GM13977 (cell line): Measurements from ENCODE around the gene CLDN34.

Source experiments
- DNase-seq: peaks from one replicate; pipeline ENCODE4 v3.0.0; 2012; ENCODE audit warnings: low spot score
- in situ Hi-C: fragments of 300-500 bp; cut with MboI; formaldehyde crosslinking; loops from one replicate; pipeline ENCODE4 v1.12.0; 2022; ENCODE audit warnings: low sequenced_read_pairs, low pct_unique_long_range_greater_than_20kb, mixed read lengths, inconsistent platforms; ENCODE audit not compliant: unreplicated experiment
- TF ChIP-seq, protein P1 (sequence below): IDR thresholded peaks from 2 replicates; pipeline ENCODE4 v1.5.1; 2012; ENCODE audit warnings: mild to moderate bottlenecking, control low read depth; ENCODE audit not compliant: insufficient read depth; ENCODE audit errors: extremely low read depth, missing control alignments

Gene CLDN34

DNA sequence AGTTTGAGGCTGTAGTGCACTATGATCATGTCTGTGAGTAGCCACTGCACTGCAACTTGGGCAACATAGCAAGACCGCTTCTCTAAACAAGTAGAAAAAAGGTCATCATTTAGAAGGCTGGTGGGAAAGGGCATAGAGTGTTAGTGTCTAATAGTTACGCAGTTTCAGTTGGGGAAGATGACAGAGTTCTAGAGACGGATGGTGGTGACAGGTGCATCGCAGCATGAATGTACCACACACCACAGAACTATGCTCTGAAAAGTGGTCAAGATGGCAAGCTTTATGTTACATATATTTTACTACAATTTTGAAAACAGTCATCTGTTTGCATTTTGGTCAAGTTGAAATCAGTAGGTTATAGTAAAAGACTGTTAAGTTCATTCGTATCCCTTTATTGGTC is 23.7 kb upstream of the CLDN34 start:
- in situ Hi-C loops = no loop called here
- DNase-seq = no peak
- TF ChIP-seq, protein P1, sequence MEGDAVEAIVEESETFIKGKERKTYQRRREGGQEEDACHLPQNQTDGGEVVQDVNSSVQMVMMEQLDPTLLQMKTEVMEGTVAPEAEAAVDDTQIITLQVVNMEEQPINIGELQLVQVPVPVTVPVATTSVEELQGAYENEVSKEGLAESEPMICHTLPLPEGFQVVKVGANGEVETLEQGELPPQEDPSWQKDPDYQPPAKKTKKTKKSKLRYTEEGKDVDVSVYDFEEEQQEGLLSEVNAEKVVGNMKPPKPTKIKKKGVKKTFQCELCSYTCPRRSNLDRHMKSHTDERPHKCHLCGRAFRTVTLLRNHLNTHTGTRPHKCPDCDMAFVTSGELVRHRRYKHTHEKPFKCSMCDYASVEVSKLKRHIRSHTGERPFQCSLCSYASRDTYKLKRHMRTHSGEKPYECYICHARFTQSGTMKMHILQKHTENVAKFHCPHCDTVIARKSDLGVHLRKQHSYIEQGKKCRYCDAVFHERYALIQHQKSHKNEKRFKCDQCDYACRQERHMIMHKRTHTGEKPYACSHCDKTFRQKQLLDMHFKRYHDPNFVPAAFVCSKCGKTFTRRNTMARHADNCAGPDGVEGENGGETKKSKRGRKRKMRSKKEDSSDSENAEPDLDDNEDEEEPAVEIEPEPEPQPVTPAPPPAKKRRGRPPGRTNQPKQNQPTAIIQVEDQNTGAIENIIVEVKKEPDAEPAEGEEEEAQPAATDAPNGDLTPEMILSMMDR = no peak

GRCh38 chrX:9947131-9947794 is 19.9 kb upstream of the CLDN34 start:
- no peak for DNase-seq
- in situ Hi-C loops = no loop called here
- TF ChIP-seq, protein P1 = no peak

GRCh38 chrX:9948406-9948805 is 18.8 kb upstream of the CLDN34 start:
- TF ChIP-seq, protein P1 = no peak
- DNase-seq = no peak
- in situ Hi-C loops = no loop called here

DNA sequence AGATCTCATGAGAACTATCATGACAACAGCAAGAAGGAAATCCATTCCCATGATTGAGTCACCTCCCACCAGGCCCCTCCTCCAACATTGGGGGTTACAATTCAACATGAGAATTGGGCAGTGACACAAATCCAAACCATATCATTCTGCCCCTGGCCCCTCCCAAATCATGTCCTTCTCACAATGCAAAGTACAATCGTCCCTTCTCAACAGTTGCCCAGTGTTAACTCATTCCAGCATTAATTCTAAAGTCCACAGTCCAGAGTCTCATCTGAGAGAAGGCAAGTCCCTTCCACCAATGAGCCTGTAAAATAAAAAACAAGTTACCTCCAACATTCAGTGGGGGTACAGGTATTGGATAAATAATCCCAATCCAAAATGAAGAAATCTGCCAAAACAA is 14.9 kb upstream of the CLDN34 start:
- no peak for DNase-seq
- in situ Hi-C loops = no loop called here
- TF ChIP-seq, protein P1 = no peak

- in situ Hi-C loops = no loop called here
- no peak for DNase-seq
- TF ChIP-seq, protein P1 = no peak
Observed at GRCh38 chrX:9953396-9953795, 13.8 kb upstream of the CLDN34 start.

DNA sequence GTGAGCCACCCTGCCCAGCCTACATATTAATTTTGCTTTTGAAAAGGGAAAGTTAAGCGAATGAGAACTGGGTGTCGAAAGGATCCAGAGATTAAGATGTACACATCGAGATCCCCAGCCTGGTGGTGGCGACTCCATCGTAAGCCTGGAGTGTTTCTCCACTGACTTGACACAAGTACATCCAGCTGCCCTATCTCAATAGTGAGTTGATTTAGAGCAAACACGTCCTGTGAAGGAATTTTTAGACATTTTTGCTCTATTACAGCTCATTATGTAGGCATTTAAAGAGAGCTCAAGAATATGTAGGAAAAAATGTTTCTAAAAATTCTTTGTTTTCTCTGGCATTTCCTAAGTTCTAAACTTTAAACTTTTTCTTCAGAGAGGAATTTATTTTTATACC is 11.7 kb upstream of the CLDN34 start:
- TF ChIP-seq, protein P1 = no peak
- no peak for DNase-seq
- in situ Hi-C loops = no loop called here
